PC-9 (cell line): ENCODE data around the gene FAM200B.

Source experiments
- CTCF ChIP-seq: fragments of 200-600 bp; sonication (generic); conservative IDR thresholded peaks from 2 replicates; pipeline ENCODE4 v1.6.1; 2017; ENCODE audit warnings: mixed run types, antibody characterized with exemption, mild to moderate bottlenecking, moderate library complexity
- EZH2 ChIP-seq: fragments of 200-600 bp; sonication (generic); IDR thresholded peaks from 2 replicates; pipeline ENCODE4 v1.8.0; 2017; ENCODE audit warnings: antibody characterized with exemption, low read depth

GRCh38 chr4:15716115-15716514, 34.5 kb downstream of the FAM200B start:
- TF ChIP-seq CTCF (no peak), EZH2 (no peak)
